H9 (cell line): ENCODE measurements around the gene GASK1B. TPM values are rescaled to one million over a fixed set of nuclear protein-coding genes. Genes with fewer than 3 reads are reported as not detected.

Experiments
- DNase-seq: peaks from one replicate; pipeline ENCODE4 v3.0.0-alpha.2; 2017
- H2AFZ ChIP-seq: one replicate; pipeline ENCODE4 v1.6.1; 2013; ENCODE audit warnings: mild to moderate bottlenecking, low read length, control low read depth, moderate library complexity
- H2AK5ac ChIP-seq: 2 replicates; pipeline ENCODE4 v1.6.1; 2013; ENCODE audit warnings: low read length, control low read depth, mixed read lengths; ENCODE audit not compliant: insufficient read length
- H2BK120ac ChIP-seq: one replicate; pipeline ENCODE4 v1.6.1; 2013; ENCODE audit warnings: low read depth, mild to moderate bottlenecking, low read length, control low read depth, inconsistent platforms; ENCODE audit not compliant: poor library complexity, severe bottlenecking
- H2BK12ac ChIP-seq: 2 replicates; pipeline ENCODE4 v1.6.1; 2013; ENCODE audit warnings: low read length, control low read depth, mixed read lengths, low read depth; ENCODE audit not compliant: insufficient read length
- H2BK15ac ChIP-seq: 2 replicates; pipeline ENCODE4 v1.6.1; 2013; ENCODE audit warnings: low read depth, low read length, control low read depth
- H2BK20ac ChIP-seq: one replicate; pipeline ENCODE4 v1.6.1; 2013; ENCODE audit warnings: low read depth, mild to moderate bottlenecking, low read length, control low read depth, inconsistent platforms; ENCODE audit not compliant: poor library complexity, severe bottlenecking
- H2BK5ac ChIP-seq: 2 replicates; pipeline ENCODE4 v1.6.1; 2013; ENCODE audit warnings: low read length, control low read depth, mixed read lengths; ENCODE audit not compliant: insufficient read length
- H3K14ac ChIP-seq: 2 replicates; pipeline ENCODE4 v1.6.1; 2013; ENCODE audit warnings: low read length, control low read depth; ENCODE audit not compliant: insufficient read depth
- H3K18ac ChIP-seq: 2 replicates; pipeline ENCODE4 v1.6.1; 2013; ENCODE audit warnings: low read depth, mild to moderate bottlenecking, mixed read lengths, low read length, control low read depth; ENCODE audit not compliant: insufficient read length
- H3K23ac ChIP-seq: 2 replicates; pipeline ENCODE4 v1.6.1; 2013; ENCODE audit warnings: low read length, control low read depth, mixed read lengths, low read depth; ENCODE audit not compliant: insufficient read length
- H3K23me2 ChIP-seq: 2 replicates; pipeline ENCODE4 v1.6.1; 2013; ENCODE audit warnings: low read depth, mild to moderate bottlenecking, mixed read lengths, low read length, control low read depth; ENCODE audit not compliant: insufficient read length, poor library complexity, severe bottlenecking
- H3K27ac ChIP-seq: 2 replicates; pipeline ENCODE4 v1.5.1; 2013; ENCODE audit warnings: low read length, control low read depth, mixed read lengths, low read depth; ENCODE audit not compliant: insufficient read length
- H3K27me3 ChIP-seq: 2 replicates; pipeline ENCODE4 v1.6.1; 2013; ENCODE audit warnings: low read length, control low read depth, inconsistent platforms; ENCODE audit not compliant: insufficient read depth
- H3K4ac ChIP-seq: 2 replicates; pipeline ENCODE4 v1.6.1; 2013; ENCODE audit warnings: low read depth, mild to moderate bottlenecking, control low read depth, inconsistent platforms, low read length, moderate library complexity
- H3K4me1 ChIP-seq: 2 replicates; pipeline ENCODE4 v1.6.1; 2013; ENCODE audit warnings: low read length, control low read depth, inconsistent platforms; ENCODE audit not compliant: insufficient read depth
- H3K4me2 ChIP-seq: 2 replicates; pipeline ENCODE4 v1.6.1; 2013; ENCODE audit warnings: low read length, control low read depth, mixed read lengths; ENCODE audit not compliant: insufficient read length, insufficient read depth
- H3K56ac ChIP-seq: 2 replicates; pipeline ENCODE4 v1.6.1; 2013; ENCODE audit warnings: low read depth, mild to moderate bottlenecking, mixed read lengths, low read length, control low read depth; ENCODE audit not compliant: insufficient read length
- H3K79me1 ChIP-seq: 2 replicates; pipeline ENCODE4 v1.6.1; 2013; ENCODE audit warnings: low read depth, mild to moderate bottlenecking, moderate library complexity, low read length, control low read depth, inconsistent platforms; ENCODE audit not compliant: insufficient read depth, poor library complexity, severe bottlenecking
- H3K79me2 ChIP-seq: 2 replicates; pipeline ENCODE4 v1.6.1; 2013; ENCODE audit warnings: low read length, control low read depth, inconsistent platforms; ENCODE audit not compliant: insufficient read depth
- H3K9ac ChIP-seq: 2 replicates; pipeline ENCODE4 v1.6.1; 2013; ENCODE audit warnings: low read length, control low read depth, mixed read lengths; ENCODE audit not compliant: insufficient read length; ENCODE audit errors: extremely low read depth
- H3K9me3 ChIP-seq: one replicate; pipeline ENCODE4 v1.6.1; 2013; ENCODE audit warnings: low read depth, low read length, inconsistent platforms; ENCODE audit not compliant: control insufficient read depth
- H3T11ph ChIP-seq: one replicate; pipeline ENCODE4 v1.6.1; 2013; ENCODE audit warnings: mild to moderate bottlenecking, low read length, control low read depth, inconsistent platforms
- H4K20me1 ChIP-seq: one replicate; pipeline ENCODE4 v1.6.1; 2013; ENCODE audit not compliant: control insufficient read depth, insufficient read length, insufficient read depth
- H4K5ac ChIP-seq: 2 replicates; pipeline ENCODE4 v1.6.1; 2013; ENCODE audit warnings: low read depth, mild to moderate bottlenecking, mixed read lengths, low read length, control low read depth; ENCODE audit not compliant: insufficient read length
- H4K8ac ChIP-seq: replicated peaks from 2 replicates; pipeline ENCODE4 v1.6.1; 2013; ENCODE audit warnings: low read length, control low read depth, mixed read lengths, low read depth; ENCODE audit not compliant: insufficient read length
- H4K91ac ChIP-seq: 2 replicates; pipeline ENCODE4 v1.6.1; 2013; ENCODE audit warnings: low read depth, mild to moderate bottlenecking, moderate library complexity, mixed read lengths, low read length, control low read depth; ENCODE audit not compliant: insufficient read length
- H3K27ac Mint-ChIP-seq, 3 experiments: 2 replicates in 2 of 3; 3 replicates in 1 of 3; pipeline ENCODE4 v1.8.0; 2020 to 2021; ENCODE audit warnings: mixed read lengths in 3 of 3, mild to moderate bottlenecking in 1 of 3, moderate library complexity in 1 of 3
- H3K27me3 Mint-ChIP-seq: 2 replicates; pipeline ENCODE4 v1.8.0; 2021; ENCODE audit warnings: low read depth, mild to moderate bottlenecking, moderate library complexity, mixed read lengths
- H3K36me3 Mint-ChIP-seq, 3 experiments: 2 replicates in 2 of 3; 3 replicates in 1 of 3; pipeline ENCODE4 v1.8.0; 2020 to 2021; ENCODE audit warnings: low read depth in 3 of 3, mixed read lengths in 3 of 3; ENCODE audit not compliant: insufficient read depth in 1 of 3
- H3K4me1 Mint-ChIP-seq, 2 experiments: 2 replicates each; pipeline ENCODE4 v1.8.0; 2020; ENCODE audit warnings: mixed read lengths in 2 of 2
- H3K4me3 Mint-ChIP-seq, 2 experiments: 2 replicates in 1 of 2; 3 replicates in 1 of 2; pipeline ENCODE4 v1.8.0; 2020 to 2021; ENCODE audit warnings: mild to moderate bottlenecking in 2 of 2, mixed read lengths in 2 of 2, moderate library complexity in 1 of 2
- H3K9me3 Mint-ChIP-seq, 2 experiments: 2 replicates in 1 of 2; 3 replicates in 1 of 2; pipeline ENCODE4 v1.8.0; 2020; ENCODE audit warnings: mild to moderate bottlenecking in 2 of 2, mixed read lengths in 2 of 2, moderate library complexity in 1 of 2
- WGBS: extraction: QIAGEN DNeasy Blood & Tissue Kit; methylation state at CpG from one replicate; pipeline ENCODE4 v1.1.7; 2013; ENCODE audit warnings: missing lambda C conversion rate, low lambda C conversion rate, mixed read lengths; ENCODE audit not compliant: insufficient read length; ENCODE audit errors: extremely low coverage; 5-methylcytosine and 5-hydroxymethylcytosine counted together
- total RNA-seq: library from RNA; stranded (reverse); gene quantifications from 2 replicates; pipeline ENCODE4 v1.2.1, GENCODE V29; 2021
- TF ChIP-seq, protein P1 (sequence below): fragments of 200-600 bp; sonication (generic); conservative IDR thresholded peaks from 3 replicates; pipeline ENCODE4 v1.8.0; 2021; ENCODE audit warnings: antibody characterized with exemption, mild to moderate bottlenecking

GASK1B gene
- total RNA-seq, 1 experiment from 2014 or later, result not detected

DNA sequence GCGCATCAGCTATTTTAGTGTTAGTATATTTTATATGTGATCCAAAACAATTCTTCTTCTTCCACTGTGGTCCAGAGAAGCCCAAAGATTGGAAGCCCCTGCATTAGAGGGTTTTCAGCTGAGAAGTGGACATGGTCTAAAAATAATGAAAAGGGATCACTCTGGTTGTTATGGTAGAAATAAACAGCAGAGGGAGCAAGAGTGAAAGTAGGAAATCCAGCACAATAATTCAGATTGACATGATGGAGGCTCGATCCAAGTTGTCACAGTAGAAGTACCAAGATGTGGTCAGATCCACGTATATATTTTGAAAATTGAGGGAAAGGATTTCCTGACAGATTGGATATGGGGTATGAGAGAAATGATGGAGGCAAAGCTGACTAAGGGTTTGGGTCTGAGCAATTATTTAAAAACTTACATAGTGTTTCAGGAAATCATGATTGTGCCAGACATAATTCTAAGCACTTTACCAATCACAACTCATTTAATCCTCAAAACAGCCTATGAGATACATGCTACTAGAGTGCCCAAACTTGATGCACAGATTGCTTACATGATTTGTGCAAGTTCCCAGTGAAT is 20.4 kb upstream of the GASK1B start:
- no peak overlapping the region for H4K91ac ChIP-seq
- H3K4me1 ChIP-seq, result no peaks in the 10 kb centered on the region
- H2AK5ac ChIP-seq, result no peak overlapping the region
- H3K23ac ChIP-seq, result no peak overlapping the region
- Mint-ChIP-seq H3K4me1 (no peaks in the 10 kb centered on the region), H3K27me3 (no peaks in the 10 kb centered on the region), H3K9me3 (no peaks in the 10 kb centered on the region), H3K27ac (no peak overlapping the region), H3K36me3 (no peaks in the 10 kb centered on the region), H3K4me3 (no peak overlapping the region; a peak in 1 of 5 replicates)
- WGBS, result no CpG with 5 or more reads among the region's 3 CpGs
- no peak overlapping the region for H2BK5ac ChIP-seq
- no peaks in the 10 kb centered on the region for H3K9me3 ChIP-seq
- H3K14ac ChIP-seq, result no peak overlapping the region
- no peak overlapping the region for H3K27ac ChIP-seq
- H3K56ac ChIP-seq, result no peak overlapping the region
- H3K79me1 ChIP-seq, result no peaks in the 10 kb centered on the region
- TF ChIP-seq, protein P1, sequence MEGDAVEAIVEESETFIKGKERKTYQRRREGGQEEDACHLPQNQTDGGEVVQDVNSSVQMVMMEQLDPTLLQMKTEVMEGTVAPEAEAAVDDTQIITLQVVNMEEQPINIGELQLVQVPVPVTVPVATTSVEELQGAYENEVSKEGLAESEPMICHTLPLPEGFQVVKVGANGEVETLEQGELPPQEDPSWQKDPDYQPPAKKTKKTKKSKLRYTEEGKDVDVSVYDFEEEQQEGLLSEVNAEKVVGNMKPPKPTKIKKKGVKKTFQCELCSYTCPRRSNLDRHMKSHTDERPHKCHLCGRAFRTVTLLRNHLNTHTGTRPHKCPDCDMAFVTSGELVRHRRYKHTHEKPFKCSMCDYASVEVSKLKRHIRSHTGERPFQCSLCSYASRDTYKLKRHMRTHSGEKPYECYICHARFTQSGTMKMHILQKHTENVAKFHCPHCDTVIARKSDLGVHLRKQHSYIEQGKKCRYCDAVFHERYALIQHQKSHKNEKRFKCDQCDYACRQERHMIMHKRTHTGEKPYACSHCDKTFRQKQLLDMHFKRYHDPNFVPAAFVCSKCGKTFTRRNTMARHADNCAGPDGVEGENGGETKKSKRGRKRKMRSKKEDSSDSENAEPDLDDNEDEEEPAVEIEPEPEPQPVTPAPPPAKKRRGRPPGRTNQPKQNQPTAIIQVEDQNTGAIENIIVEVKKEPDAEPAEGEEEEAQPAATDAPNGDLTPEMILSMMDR, result peak; percentile 63
- no peak overlapping the region for H2BK12ac ChIP-seq
- H3T11ph ChIP-seq, result no peak overlapping the region
- no peak overlapping the region for H2AFZ ChIP-seq
- no peak overlapping the region for H4K5ac ChIP-seq
- no peak overlapping the region for H3K4ac ChIP-seq
- H3K18ac ChIP-seq, result no peak overlapping the region
- H4K20me1 ChIP-seq, result no peaks in the 10 kb centered on the region
- DNase-seq, result no peak
- H3K9ac ChIP-seq, result no peak overlapping the region
- H2BK15ac ChIP-seq, result no peak overlapping the region
- H2BK20ac ChIP-seq, result no peak overlapping the region
- H3K4me2 ChIP-seq, result no peak overlapping the region
- H2BK120ac ChIP-seq, result no peak overlapping the region
- H3K23me2 ChIP-seq, result no peaks in the 10 kb centered on the region
- H3K79me2 ChIP-seq, result no peaks in the 10 kb centered on the region
- no peaks in the 10 kb centered on the region for H3K27me3 ChIP-seq
- no peak overlapping the region for H4K8ac ChIP-seq
